Liver (tissue), 3 donors: ENCODE data around the gene DSCAM.

Source experiments
- EGR1 ChIP-seq, 2 donors: IDR thresholded peaks; 2 replicates each; pipeline ENCODE4 v1.6.1; 2016 to 2018; ENCODE audit warnings: antibody characterized with exemption in 2 of 2, low read depth in 2 of 2
- FOXA1 ChIP-seq: IDR thresholded peaks from 2 replicates; pipeline ENCODE4 v1.6.1; 2016; ENCODE audit warnings: antibody characterized with exemption
- HNF4A ChIP-seq, 2 donors: conservative IDR thresholded peaks; 2 replicates each; pipeline ENCODE4 v1.6.1; 2016; ENCODE audit warnings: antibody characterized with exemption in 2 of 2, mild to moderate bottlenecking in 2 of 2
- JUND ChIP-seq, 2 donors: IDR thresholded peaks; 2 replicates each; pipeline ENCODE4 v1.6.1; 2016; ENCODE audit warnings: antibody characterized with exemption in 2 of 2
- RAD21 ChIP-seq, 2 donors: IDR thresholded peaks; 2 replicates each; pipeline ENCODE4 v1.6.1; 2016; ENCODE audit warnings: antibody characterized with exemption in 2 of 2, mild to moderate bottlenecking in 2 of 2
- RXRA ChIP-seq, 2 donors: IDR thresholded peaks; 2 replicates each; pipeline ENCODE4 v1.6.1; 2017 to 2018; ENCODE audit warnings: antibody characterized with exemption in 2 of 2, mild to moderate bottlenecking in 1 of 2
- SP1 ChIP-seq: IDR thresholded peaks from 2 replicates; pipeline ENCODE4 v1.6.1; 2018; ENCODE audit warnings: antibody characterized with exemption, mild to moderate bottlenecking
- TAF1 ChIP-seq: conservative IDR thresholded peaks from 2 replicates; pipeline ENCODE4 v1.6.1; 2016; ENCODE audit warnings: antibody characterized with exemption, mild to moderate bottlenecking
- YY1 ChIP-seq: IDR thresholded peaks from 2 replicates; pipeline ENCODE4 v1.6.1; 2016; ENCODE audit warnings: antibody characterized with exemption, mild to moderate bottlenecking
- TF ChIP-seq, protein P1 (sequence below): fragments of 150-350 bp; IDR thresholded peaks from 2 replicates; pipeline ENCODE4 v1.5.1; 2017; ENCODE audit warnings: improper control_type of control experiment, low read depth, low read length; ENCODE audit not compliant: missing input control
- TF ChIP-seq, protein P2 (sequence below): IDR thresholded peaks from 2 replicates; pipeline ENCODE4 v1.6.1; 2016; ENCODE audit warnings: antibody characterized with exemption
- TF ChIP-seq, protein P3 (sequence below): IDR thresholded peaks from 2 replicates; pipeline ENCODE4 v1.6.1; 2016; ENCODE audit warnings: antibody characterized with exemption, mild to moderate bottlenecking
- TF ChIP-seq, protein P4 (sequence below): IDR thresholded peaks from 2 replicates; pipeline ENCODE4 v1.6.1; 2016; ENCODE audit warnings: antibody characterized with exemption
- donor health status: healthy.
- donor health status: healthy.

DNA sequence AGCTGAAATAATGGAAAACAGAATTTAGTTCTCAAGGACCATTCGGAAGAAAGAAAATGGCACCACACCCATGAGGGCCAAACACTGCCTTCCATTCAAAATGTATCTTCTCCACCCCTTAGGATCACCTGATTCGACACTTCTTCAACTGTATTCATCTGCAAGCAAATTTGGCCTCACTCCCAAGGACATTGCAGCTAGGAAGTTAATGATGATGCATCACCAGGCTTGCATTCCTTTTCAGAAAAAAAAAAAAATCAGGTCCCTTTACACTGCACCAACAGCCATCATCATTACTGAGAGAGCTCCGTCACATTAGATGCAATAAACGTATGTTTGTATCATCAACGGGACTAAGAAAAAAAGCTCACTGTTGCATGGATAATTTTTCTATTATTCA, 611.4 kb downstream of the DSCAM start:
- TF ChIP-seq RAD21 (IDR thresholded peaks at IDR 0.05) (no peak), HNF4A (conservative IDR thresholded peaks at IDR 0.05) (no peak), EGR1 (IDR thresholded peaks at IDR 0.05; ENCODE audit: low read depth in 2 of 2) (no peak), YY1 (no peak), TAF1 (no peak), FOXA1 (no peak), JUND (IDR thresholded peaks at IDR 0.05) (no peak), SP1 (no peak), RXRA (IDR thresholded peaks at IDR 0.05) (no peak)
- TF ChIP-seq, protein P1, sequence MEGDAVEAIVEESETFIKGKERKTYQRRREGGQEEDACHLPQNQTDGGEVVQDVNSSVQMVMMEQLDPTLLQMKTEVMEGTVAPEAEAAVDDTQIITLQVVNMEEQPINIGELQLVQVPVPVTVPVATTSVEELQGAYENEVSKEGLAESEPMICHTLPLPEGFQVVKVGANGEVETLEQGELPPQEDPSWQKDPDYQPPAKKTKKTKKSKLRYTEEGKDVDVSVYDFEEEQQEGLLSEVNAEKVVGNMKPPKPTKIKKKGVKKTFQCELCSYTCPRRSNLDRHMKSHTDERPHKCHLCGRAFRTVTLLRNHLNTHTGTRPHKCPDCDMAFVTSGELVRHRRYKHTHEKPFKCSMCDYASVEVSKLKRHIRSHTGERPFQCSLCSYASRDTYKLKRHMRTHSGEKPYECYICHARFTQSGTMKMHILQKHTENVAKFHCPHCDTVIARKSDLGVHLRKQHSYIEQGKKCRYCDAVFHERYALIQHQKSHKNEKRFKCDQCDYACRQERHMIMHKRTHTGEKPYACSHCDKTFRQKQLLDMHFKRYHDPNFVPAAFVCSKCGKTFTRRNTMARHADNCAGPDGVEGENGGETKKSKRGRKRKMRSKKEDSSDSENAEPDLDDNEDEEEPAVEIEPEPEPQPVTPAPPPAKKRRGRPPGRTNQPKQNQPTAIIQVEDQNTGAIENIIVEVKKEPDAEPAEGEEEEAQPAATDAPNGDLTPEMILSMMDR, result no peak
- TF ChIP-seq, protein P2, sequence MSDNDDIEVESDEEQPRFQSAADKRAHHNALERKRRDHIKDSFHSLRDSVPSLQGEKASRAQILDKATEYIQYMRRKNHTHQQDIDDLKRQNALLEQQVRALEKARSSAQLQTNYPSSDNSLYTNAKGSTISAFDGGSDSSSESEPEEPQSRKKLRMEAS, result no peak
- TF ChIP-seq, protein P3, sequence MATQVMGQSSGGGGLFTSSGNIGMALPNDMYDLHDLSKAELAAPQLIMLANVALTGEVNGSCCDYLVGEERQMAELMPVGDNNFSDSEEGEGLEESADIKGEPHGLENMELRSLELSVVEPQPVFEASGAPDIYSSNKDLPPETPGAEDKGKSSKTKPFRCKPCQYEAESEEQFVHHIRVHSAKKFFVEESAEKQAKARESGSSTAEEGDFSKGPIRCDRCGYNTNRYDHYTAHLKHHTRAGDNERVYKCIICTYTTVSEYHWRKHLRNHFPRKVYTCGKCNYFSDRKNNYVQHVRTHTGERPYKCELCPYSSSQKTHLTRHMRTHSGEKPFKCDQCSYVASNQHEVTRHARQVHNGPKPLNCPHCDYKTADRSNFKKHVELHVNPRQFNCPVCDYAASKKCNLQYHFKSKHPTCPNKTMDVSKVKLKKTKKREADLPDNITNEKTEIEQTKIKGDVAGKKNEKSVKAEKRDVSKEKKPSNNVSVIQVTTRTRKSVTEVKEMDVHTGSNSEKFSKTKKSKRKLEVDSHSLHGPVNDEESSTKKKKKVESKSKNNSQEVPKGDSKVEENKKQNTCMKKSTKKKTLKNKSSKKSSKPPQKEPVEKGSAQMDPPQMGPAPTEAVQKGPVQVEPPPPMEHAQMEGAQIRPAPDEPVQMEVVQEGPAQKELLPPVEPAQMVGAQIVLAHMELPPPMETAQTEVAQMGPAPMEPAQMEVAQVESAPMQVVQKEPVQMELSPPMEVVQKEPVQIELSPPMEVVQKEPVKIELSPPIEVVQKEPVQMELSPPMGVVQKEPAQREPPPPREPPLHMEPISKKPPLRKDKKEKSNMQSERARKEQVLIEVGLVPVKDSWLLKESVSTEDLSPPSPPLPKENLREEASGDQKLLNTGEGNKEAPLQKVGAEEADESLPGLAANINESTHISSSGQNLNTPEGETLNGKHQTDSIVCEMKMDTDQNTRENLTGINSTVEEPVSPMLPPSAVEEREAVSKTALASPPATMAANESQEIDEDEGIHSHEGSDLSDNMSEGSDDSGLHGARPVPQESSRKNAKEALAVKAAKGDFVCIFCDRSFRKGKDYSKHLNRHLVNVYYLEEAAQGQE, result no peak
- TF ChIP-seq, protein P4, sequence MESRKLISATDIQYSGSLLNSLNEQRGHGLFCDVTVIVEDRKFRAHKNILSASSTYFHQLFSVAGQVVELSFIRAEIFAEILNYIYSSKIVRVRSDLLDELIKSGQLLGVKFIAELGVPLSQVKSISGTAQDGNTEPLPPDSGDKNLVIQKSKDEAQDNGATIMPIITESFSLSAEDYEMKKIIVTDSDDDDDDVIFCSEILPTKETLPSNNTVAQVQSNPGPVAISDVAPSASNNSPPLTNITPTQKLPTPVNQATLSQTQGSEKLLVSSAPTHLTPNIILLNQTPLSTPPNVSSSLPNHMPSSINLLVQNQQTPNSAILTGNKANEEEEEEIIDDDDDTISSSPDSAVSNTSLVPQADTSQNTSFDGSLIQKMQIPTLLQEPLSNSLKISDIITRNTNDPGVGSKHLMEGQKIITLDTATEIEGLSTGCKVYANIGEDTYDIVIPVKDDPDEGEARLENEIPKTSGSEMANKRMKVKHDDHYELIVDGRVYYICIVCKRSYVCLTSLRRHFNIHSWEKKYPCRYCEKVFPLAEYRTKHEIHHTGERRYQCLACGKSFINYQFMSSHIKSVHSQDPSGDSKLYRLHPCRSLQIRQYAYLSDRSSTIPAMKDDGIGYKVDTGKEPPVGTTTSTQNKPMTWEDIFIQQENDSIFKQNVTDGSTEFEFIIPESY, result no peak
